Activated B cell treated with CpG ODN at 0.5 μM for 24 hours (primary cell): ENCODE data around the gene ASF1A. TPM values are rescaled to one million over a fixed set of nuclear protein-coding genes. Genes with fewer than 3 reads are reported as not detected.

ENCODE experiments used
- ATAC-seq: fragments of 200-7000 bp; cut with Tn5 transposase; one replicate; pipeline ENCODE4 v1.10.0; 2021; ENCODE audit warnings: low read depth, mild to moderate bottlenecking, moderate library complexity
- CTCF ChIA-PET: fragments of 350-600 bp; sonication (Branson Sonifier 250); formaldehyde crosslinking; loops from one replicate; lab custom pipeline; 2021; ENCODE audit warnings: antibody characterized with exemption; lab: Charles Lee
- POLR2A ChIA-PET: fragments of 350-600 bp; sonication (Branson Sonifier 250); formaldehyde crosslinking; loops from one replicate; lab custom pipeline; 2021; ENCODE audit warnings: antibody characterized with exemption; lab: Charles Lee
- DNase-seq: peaks from one replicate; pipeline ENCODE4 v3.0.0; 2022
- H3K27ac Mint-ChIP-seq: one replicate; pipeline ENCODE4 v1.8.0; 2020; ENCODE audit warnings: mixed read lengths
- H3K27me3 Mint-ChIP-seq: one replicate; pipeline ENCODE4 v1.8.0; 2021; ENCODE audit warnings: mixed read lengths
- H3K36me3 Mint-ChIP-seq: one replicate; pipeline ENCODE4 v1.8.0; 2021; ENCODE audit warnings: low read depth, mixed read lengths
- H3K4me1 Mint-ChIP-seq: one replicate; pipeline ENCODE4 v1.8.0; 2021; ENCODE audit warnings: mixed read lengths
- H3K4me3 Mint-ChIP-seq: one replicate; pipeline ENCODE4 v1.8.0; 2020; ENCODE audit warnings: mild to moderate bottlenecking, mixed read lengths
- H3K9me3 Mint-ChIP-seq: one replicate; pipeline ENCODE4 v1.8.0; 2020; ENCODE audit warnings: mixed read lengths
- intact Hi-C: fragments of 100-400 bp; cut with micrococcal nuclease; formaldehyde crosslinking; loops from one replicate; pipeline ENCODE4 v1.15.1; 2024
- total RNA-seq: library from RNA; stranded (reverse); gene quantifications from 2 replicates; pipeline ENCODE4 v1.2.3, GENCODE V29; 2022
- TF ChIP-seq, protein P1 (sequence below): fragments of 200-600 bp; IDR thresholded peaks from one replicate; pipeline ENCODE4 v1.8.0; 2022; ENCODE audit warnings: antibody characterized with exemption, mild to moderate bottlenecking

The ASF1A gene
- total RNA-seq, 1 donor from 2014 or later: 13.1 TPM

GRCh38 chr6:118913161-118913560 is 19.2 kb downstream of the ASF1A start:
- POLR2A ChIA-PET: no interaction called here
- Mint-ChIP-seq H3K36me3 (peaks cover 77% of the 10 kb centered on the region), H3K27ac (no peak overlapping the region)

GRCh38 chr6:118914598-118914997 is 20.6 kb downstream of the ASF1A start:
- H3K4me1 Mint-ChIP-seq: no peaks in the 10 kb centered on the region
- H3K27ac Mint-ChIP-seq: no peak overlapping the region
- H3K36me3 Mint-ChIP-seq: peaks cover 76% of the 10 kb centered on the region

More at GRCh38 chr6:118913161-118913560, 19.2 kb downstream of the ASF1A start:
- TF ChIP-seq, protein P1, sequence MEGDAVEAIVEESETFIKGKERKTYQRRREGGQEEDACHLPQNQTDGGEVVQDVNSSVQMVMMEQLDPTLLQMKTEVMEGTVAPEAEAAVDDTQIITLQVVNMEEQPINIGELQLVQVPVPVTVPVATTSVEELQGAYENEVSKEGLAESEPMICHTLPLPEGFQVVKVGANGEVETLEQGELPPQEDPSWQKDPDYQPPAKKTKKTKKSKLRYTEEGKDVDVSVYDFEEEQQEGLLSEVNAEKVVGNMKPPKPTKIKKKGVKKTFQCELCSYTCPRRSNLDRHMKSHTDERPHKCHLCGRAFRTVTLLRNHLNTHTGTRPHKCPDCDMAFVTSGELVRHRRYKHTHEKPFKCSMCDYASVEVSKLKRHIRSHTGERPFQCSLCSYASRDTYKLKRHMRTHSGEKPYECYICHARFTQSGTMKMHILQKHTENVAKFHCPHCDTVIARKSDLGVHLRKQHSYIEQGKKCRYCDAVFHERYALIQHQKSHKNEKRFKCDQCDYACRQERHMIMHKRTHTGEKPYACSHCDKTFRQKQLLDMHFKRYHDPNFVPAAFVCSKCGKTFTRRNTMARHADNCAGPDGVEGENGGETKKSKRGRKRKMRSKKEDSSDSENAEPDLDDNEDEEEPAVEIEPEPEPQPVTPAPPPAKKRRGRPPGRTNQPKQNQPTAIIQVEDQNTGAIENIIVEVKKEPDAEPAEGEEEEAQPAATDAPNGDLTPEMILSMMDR: no peak
- ATAC-seq: no peak
- no peaks in the 10 kb centered on the region for H3K4me1 Mint-ChIP-seq
- DNase-seq: no peak
- H3K4me3 Mint-ChIP-seq: no peak overlapping the region
- H3K9me3 Mint-ChIP-seq: no peaks in the 10 kb centered on the region
- intact Hi-C loops: no loop called here
- H3K27me3 Mint-ChIP-seq: no peaks in the 10 kb centered on the region
- CTCF ChIA-PET: interaction anchor here (0.6 to 0.9 kb wide), 2 partner anchors 16 to 311 kb away, joined by 3 read pairs; no protein-coding TSS in a partner anchor

DNA sequence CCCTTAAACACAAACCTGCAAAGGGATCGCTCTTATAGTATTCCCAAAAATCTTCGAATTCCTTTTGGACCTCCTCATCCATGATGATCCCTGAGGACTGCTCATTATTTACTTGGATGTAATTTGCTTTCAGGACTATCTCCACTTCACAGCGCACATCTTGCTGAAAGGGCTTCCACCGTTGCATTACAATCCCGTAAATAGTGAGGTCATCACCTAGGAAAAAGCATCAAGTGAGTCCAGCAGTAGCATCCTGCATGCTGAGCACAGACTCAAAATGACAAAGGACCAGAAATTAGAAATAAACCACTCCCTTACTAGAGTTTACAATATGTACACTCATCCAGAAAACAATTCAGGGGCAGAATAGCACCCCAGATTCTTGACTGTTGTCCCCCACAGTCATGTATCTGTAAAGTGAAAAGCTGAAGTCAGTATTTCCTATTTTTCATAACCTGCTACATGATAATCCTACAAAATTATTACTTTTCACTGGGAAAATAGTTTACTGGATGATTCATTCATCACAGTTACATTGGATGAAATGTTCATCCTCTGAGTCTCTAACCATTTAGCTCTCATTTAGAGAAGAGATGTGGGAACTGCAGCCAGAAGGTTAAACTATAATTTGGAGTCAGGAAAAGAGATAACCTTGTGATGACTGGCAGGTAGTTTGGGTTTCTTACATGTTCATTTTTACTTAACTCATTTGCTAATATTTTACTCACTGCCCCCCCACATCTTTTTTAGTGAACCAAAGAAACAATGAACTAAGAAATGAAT is 23.8 kb downstream of the ASF1A start:
- ATAC-seq (no peak), DNase-seq (no peak)
- ChIA-PET POLR2A (no interaction called here), CTCF (no interaction called here)
- TF ChIP-seq, protein P1: no peak
- Mint-ChIP-seq H3K27ac (no peak overlapping the region), H3K27me3 (no peaks in the 10 kb centered on the region), H3K36me3 (peaks cover 83% of the 10 kb centered on the region), H3K4me1 (no peaks in the 10 kb centered on the region), H3K9me3 (no peaks in the 10 kb centered on the region), H3K4me3 (no peak overlapping the region)
- intact Hi-C loops: no loop called here

More at GRCh38 chr6:118914598-118914997, 20.6 kb downstream of the ASF1A start:
- no peak for DNase-seq
- no peak overlapping the region for H3K4me3 Mint-ChIP-seq
- intact Hi-C loops: no loop called here
- H3K9me3 Mint-ChIP-seq: no peaks in the 10 kb centered on the region
- TF ChIP-seq, protein P1: no peak
- ChIA-PET POLR2A (no interaction called here), CTCF (no interaction called here)
- no peaks in the 10 kb centered on the region for H3K27me3 Mint-ChIP-seq
- ATAC-seq: no peak

DNA sequence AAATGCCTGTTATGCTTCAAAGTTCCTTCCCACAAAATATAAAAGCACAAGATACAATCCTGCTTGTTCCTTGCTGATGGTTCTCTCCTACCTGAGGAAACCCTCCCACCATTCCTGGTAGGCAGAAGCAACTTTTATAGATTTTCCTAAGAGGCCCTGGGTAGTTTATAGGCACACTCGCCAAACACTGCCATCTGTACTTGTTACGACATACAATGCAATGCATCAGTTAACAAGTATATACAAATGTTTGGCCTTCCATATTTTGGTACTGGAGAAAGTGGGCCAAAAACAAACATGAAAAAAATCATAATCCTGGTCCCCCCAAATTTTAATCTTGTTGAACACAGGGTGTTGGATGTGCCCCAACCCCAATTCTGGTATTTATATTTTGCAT is 24.4 kb downstream of the ASF1A start:
- Mint-ChIP-seq H3K9me3 (no peaks in the 10 kb centered on the region), H3K4me1 (no peaks in the 10 kb centered on the region), H3K27me3 (no peaks in the 10 kb centered on the region), H3K36me3 (peaks cover 81% of the 10 kb centered on the region), H3K4me3 (no peak overlapping the region), H3K27ac (no peak overlapping the region)
- no peak for DNase-seq
- intact Hi-C loops: no loop called here
- no peak for ATAC-seq
- TF ChIP-seq, protein P1: no peak
- ChIA-PET POLR2A (no interaction called here), CTCF (no interaction called here)

GRCh38 chr6:118921084-118921483 is 27.1 kb downstream of the ASF1A start:
- TF ChIP-seq, protein P1: no peak
- Mint-ChIP-seq H3K4me1 (no peaks in the 10 kb centered on the region), H3K27me3 (no peaks in the 10 kb centered on the region), H3K4me3 (no peak overlapping the region), H3K9me3 (no peaks in the 10 kb centered on the region), H3K27ac (no peak overlapping the region), H3K36me3 (peaks cover 73% of the 10 kb centered on the region)
- DNase-seq (no peak), ATAC-seq (no peak)
- CTCF ChIA-PET: no interaction called here
- intact Hi-C loops: no loop called here
- POLR2A ChIA-PET: no interaction called here
